ENCODE measurements around the gene ANO4.

GRCh38 chr12:101009274-101009673, 214.7 kb downstream of the ANO4 start:
- TF ChIP-seq, protein P1, sequence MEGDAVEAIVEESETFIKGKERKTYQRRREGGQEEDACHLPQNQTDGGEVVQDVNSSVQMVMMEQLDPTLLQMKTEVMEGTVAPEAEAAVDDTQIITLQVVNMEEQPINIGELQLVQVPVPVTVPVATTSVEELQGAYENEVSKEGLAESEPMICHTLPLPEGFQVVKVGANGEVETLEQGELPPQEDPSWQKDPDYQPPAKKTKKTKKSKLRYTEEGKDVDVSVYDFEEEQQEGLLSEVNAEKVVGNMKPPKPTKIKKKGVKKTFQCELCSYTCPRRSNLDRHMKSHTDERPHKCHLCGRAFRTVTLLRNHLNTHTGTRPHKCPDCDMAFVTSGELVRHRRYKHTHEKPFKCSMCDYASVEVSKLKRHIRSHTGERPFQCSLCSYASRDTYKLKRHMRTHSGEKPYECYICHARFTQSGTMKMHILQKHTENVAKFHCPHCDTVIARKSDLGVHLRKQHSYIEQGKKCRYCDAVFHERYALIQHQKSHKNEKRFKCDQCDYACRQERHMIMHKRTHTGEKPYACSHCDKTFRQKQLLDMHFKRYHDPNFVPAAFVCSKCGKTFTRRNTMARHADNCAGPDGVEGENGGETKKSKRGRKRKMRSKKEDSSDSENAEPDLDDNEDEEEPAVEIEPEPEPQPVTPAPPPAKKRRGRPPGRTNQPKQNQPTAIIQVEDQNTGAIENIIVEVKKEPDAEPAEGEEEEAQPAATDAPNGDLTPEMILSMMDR (IDR thresholded peaks at IDR 0.05), result no peak
- TF ChIP-seq POLR2A (IDR thresholded peaks at IDR 0.05), result no peak

All from lower leg skin (tissue), 3 donors.